HG03175 (cell line): ENCODE measurements around the gene SLF1.
A peak's percentile ranks its signal among the peaks of the same experiment; 100 is the strongest.

Experiments used
- ATAC-seq: cut with Tn5 transposase; IDR thresholded peaks from one replicate; pipeline ENCODE4 v1.9.1; 2021; ENCODE audit warnings: mild to moderate bottlenecking, moderate library complexity; ENCODE audit not compliant: unreplicated experiment

SLF1 gene

DNA sequence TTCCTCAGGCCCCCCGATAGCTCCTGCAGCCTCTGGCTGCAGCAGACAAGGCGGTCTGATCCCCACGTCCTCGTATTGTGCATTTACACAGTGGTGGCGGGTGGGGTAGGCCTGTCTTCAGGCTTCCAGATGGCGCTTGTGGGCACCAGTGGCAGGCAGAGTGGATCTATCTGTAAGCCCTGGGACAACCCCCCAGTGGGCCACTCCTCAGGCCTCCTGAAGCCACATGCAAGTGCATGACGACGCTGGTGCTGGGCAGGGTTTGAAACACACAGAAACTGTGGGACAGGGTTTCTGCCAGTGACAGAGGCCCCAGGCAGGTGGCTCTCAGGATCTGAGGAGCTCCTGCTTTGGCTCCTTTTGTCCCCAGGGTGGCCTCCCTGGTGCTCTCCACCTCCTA lies 42.0 kb downstream of the SLF1 start:
- ATAC-seq = no peak

DNA sequence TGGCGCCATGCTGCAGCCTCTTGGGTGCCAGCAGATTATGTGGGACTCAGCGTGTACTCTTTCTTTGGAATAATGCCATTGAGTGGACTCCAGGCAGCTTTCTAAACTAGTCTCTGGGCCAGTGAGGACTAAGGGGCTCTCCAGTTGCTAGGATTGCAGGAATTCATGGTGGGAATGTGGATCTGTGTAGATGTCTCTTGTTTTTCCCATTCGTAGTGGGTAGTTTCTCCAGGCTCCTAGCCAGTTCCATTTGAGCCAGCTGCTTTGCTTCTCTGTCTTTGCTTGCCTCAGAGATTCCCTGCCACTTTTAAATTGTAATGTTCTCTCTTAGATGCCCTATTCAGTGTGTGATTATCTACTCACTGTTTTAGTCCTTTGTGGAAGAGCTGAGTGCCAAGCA lies 42.6 kb downstream of the SLF1 start:
- no peak for ATAC-seq

DNA sequence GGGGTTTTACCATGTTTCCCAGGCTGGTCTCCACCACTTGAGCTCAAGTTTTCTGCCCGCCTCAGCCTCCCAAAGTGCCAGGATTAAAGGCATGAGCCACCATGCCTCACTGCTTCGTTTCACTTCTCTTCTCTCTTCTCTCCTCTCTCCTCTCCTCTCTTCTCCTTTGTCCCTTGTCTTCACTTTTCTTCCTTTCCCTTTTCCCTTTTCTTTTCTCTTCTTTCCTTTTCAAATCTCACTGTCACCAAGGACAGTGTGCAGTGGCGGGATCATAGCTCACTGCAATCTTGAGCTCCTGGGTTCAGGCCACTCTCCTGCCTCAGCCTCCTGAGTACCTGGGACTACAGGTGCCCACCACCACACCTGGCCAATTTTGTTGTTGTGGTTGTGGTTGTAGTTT lies 49.5 kb downstream of the SLF1 start:
- no peak for ATAC-seq

DNA sequence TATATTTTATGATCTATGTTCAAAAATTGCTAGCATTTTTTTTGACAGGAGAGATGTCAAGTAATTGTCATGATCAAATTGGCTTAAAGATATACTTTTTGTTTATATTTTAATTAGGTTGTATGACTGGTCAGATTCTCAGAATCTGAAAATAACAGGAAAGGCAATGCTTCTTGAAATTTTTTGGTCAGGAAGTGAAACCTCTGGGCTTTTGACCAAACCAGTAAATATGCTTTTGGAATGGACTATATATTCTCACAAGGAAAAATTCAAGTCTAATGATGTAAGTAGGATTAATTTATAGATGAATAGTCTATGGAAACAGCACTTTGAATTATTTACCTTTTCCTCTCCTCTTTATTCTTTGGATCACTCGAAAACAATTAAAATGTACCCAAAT lies 52.3 kb downstream of the SLF1 start:
- no peak for ATAC-seq

DNA sequence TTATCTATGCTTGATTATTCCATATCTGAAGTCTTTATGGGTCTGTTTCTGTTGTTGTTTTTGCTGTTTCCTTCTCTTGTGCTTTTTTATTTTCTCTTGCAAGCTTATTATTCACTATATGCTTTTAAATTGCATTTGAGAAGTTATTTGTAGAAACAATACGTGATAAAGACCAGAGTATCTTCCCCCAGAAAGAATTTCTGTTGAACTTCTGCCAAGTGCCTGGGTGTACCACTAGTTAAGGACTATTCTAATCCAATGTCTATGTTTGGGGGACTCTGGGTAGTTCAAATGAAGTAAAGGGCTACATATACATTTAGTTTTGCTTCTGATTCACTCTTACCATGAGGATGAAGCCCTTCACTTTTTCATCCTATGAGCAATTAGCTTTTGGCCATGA lies 54.3 kb downstream of the SLF1 start:
- no peak for ATAC-seq

DNA sequence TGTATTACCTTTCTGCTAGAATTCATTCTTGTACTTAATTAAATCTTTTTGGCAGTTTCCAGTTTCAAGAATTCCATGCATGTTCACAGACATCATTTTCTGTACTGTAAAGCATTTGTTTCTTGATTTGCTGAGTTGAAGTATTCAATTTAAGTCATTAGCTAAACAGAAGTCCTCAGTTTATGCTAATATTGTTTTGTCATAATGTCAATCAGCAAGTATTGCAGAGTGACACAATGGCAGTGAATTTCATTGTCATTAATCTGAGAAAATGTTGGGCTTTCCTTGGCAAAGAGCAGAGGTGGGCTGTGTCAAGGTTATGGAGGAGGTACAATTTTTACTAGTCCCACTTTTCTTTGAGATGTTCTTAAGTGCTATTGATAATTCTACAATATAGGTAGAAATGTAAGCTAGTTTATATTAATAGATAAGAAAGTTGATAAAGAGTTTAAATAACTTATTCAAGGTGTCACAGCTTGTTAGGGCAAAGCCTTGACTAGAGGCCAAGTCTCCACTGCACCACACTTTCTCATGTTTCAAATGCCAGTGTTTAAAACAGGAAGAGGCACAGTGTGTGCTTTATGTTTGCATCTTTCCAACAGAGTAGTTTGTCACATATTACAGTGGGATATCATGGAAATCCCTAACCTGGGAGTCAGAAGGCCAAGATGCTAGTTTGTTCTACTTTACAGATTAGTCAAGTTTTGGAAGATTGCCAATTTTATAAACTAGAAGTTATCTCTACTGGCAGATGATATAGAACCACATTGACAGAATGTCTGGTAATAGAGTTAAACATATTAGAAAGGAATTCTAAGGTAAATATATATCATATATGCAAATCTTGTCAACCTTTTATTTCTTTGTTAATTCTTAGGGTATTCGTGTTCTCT lies 56.3 kb downstream of the SLF1 start:
- ATAC-seq = no peak

DNA sequence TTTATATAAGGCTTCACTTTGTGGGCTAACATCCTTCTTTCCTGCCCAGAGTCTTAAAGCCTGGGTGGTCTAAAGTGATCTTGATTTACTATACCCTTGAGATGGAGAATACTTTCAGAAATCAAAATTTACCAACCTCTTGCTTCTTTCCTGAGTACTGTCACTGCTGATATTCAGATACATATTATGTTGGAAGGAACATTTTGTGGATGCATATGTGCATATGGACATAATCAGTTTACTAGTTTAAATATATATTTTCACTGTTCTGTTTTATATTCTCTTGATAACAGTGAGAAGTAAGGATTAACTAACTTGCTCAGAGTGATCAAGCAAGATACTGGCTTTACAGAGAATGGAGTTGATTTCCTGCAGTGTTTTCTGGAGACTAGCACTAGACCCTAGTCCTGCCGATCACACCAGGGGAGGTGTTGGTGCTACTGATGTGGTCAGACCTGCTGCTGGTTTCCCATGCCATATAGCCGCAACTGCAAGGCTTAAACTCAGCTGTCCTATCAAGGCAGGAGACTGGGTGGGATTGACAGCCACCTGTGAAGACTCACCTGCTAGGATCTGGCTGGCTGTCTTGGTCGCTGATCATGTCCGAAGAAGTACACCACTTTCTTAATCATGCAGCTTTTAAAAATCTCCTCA lies 57.6 kb downstream of the SLF1 start:
- no peak for ATAC-seq

DNA sequence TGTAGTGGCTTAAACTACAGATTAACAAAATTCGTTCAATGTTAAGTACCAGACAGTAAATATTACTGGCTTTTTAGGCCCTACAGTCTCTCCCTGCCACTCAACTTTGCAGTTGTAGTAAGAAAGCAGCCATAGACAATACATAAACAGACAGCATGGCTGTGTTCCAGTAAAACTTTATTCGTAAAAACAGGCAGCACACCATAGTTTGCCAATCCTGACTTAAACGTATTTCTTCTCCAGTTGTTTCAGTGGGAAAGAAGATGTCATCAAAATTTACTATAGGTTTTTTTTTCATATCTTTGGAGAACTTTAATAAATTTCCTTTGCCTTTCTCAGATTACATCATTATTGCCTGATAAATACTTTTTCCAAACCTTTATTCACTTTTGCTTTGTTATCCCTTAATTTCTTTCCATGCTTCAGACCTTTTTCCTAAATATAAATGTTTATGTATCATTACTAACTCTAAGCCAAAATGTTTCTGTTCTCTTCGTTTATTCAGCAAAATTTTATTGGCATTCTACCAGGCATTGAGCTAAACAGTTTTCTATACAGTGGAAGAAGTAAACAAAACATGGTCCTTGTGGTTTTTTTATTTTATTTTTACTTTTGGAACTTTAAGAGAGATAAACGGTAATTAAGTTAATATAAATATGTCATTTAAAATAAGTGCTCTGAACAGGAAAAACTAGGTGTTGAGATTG lies 64.5 kb downstream of the SLF1 start:
- ATAC-seq = no peak

DNA sequence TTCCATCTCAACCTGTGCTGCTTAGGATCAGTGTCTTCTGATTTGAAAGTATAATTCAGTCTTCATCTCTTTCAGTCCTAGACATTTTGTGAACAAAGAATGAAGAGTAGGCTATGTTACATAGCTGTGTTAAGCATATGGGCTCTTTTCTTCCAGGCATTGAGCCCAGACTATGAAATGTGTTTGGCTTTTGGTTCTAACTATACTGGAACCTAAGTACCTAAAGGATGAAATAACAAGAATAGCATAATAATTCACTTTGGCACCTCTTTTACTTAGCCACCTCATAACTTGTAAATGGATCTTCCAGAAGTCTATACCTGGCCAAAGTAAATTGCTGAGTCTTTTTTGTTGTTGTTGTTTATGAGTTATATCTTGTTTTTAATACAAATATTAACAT lies 71.4 kb downstream of the SLF1 start:
- ATAC-seq = no peak

DNA sequence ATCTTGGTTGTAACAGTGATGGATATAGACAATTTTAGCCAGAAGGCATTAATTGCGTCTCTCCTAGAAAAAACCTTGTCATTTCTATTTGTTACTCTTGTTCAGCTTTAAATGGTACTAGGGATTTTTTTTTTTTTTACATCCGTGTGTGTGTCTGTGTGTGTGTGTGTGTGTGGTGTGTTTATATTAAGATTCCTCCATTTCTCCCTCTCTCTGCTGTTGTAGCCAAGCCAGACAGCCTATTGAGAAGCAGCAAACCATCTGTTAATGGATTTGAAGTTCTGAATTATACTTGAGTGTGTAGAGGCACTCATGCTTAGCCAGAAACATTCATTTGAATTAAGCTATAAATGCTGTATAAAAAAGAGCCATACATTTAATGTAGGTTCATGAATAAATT lies 72.3 kb downstream of the SLF1 start:
- ATAC-seq = no peak

DNA sequence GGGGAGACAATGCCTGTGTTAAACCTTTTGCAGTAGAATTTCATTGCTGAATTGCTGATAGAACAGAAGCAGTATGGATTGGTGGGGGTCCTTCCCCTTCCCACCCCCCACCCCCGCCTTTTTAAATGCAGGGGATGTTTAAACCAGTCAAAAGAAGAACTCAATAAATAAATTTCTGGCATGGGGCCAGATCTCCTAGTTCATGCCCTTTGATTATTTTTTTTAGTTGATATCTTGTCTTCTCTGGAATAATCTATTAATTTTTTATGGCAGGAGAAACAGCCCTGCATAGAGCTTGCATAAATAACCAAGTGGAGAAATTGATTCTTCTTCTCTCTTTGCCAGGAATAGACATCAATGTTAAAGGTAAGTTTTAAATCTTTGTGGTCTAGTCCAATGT lies 72.8 kb downstream of the SLF1 start:
- ATAC-seq = no peak

DNA sequence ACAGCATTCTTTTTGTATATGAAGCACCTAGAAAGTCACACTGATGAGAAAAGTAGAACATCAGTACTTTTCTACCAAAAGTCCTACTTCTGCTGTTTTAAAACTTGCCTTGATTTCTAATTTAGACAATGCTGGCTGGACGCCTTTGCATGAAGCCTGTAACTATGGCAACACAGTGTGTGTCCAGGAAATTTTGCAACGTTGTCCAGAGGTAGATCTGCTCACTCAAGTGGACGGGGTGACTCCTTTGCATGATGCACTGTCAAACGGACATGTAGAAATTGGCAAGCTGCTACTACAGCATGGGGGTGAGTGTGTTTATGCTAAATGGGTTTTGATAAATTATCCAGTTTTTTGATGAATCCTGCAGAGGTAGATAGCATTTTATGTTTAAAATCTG lies 73.5 kb downstream of the SLF1 start:
- ATAC-seq = no peak

DNA sequence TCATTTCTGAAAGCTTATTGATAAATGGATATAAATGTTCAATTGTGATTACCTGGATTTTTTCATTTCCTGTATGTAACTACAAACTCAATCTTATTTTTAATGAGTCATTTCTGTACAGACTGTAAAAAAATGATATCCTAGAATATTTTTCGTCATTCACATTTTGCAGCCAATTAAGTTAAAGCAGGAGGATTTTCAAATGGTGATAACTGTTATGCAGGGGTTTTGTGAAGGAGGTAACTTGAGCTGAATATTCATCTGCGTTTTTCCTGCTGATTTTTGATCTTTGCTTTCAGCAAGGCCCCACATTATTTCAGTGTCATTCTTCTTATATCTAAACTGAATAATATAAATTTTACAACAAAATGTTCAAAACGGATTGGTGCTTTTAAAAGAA lies 74.1 kb downstream of the SLF1 start:
- ATAC-seq = no peak

DNA sequence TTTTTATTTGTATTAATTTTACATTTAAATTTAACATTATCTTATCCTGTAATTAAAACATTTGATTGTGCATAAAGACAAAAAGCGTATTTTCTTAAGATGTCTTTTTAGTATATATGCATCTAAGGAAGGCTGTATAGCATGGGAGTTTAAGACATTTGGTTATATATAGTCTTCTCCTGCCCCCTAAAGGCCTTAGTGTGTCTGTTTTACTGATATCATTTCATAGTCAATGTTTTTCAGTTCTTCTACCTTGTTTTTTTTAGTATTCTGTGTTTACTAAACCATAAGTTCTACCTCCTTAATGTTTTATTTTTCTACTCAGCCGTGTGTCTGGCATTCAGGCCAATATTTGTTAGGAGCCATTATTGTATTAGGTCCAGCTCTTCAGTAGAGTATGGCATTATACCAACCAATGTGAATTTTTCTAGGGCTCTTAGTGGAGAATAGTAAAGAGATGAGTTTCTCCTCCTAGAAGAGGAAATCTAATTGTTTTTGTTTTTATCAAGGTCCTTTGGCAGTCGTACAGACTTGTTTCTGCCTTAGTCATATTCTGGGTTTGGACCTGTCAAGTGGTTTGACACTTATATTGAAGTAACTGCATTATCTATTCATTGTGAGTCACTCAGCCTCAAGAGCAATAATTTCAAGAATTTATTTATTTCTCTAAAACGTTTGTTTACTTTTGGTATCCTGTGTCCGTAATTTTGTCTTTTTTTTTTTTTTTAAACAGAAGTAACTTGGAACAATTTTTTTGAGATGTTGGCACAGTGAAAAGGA lies 74.8 kb downstream of the SLF1 start:
- ATAC-seq = peak; percentile 74

DNA sequence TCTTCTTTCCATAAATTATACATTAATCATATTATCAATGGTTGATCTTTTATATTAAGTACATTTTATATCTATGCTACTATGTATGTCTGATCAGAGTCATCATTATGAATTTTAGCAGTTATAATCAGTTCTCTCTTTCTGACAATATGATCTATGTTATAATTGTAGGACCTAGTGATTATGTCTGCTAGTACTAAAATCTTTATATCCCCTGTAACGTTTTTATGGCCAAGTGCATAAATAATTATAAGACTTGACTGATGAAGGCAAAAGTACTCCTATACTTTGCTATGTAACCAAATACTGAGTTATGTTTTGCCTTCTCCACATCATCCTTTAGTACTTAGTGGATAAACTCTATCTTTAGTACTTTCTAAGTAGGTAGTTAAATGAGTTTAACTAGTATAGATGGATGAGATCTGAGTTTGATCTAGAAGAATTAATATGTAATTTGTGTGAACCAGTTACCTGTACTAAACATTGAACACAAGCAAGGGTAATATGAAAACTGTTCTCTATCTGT lies 75.4 kb downstream of the SLF1 start:
- no peak for ATAC-seq

DNA sequence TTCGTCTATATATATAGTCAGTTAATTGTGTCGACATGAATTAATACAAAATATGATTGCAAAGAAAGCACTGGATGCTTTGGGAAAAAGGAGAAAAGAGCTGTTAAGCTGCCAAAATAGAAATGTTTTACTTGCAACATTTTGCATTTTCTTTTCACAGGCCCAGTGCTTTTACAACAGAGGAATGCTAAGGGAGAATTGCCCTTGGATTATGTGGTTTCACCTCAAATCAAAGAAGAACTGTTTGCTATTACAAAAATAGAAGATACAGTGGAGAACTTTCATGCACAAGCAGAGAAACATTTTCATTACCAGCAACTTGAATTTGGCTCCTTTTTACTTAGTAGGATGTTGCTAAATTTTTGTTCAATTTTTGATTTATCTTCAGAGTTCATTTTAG lies 76.2 kb downstream of the SLF1 start:
- ATAC-seq = no peak

DNA sequence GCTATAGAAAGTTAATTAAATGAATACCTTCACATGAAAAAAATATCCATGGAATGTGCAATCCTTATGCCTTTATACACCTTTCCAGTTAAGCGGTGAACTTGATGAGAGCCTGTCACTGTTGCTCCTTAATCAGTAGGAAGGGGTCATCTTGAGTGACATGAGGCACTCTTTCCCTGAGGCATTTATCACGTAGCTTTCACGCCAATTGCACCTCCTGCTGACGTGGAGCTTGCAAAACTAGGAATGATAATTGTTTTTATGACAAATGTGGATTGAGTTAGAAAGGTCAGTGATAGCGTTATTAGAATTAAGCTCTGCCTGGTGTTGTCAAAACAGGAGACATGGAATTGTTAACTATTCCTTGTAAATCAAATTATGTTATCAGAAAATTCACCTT lies 79.7 kb downstream of the SLF1 start:
- ATAC-seq = no peak

DNA sequence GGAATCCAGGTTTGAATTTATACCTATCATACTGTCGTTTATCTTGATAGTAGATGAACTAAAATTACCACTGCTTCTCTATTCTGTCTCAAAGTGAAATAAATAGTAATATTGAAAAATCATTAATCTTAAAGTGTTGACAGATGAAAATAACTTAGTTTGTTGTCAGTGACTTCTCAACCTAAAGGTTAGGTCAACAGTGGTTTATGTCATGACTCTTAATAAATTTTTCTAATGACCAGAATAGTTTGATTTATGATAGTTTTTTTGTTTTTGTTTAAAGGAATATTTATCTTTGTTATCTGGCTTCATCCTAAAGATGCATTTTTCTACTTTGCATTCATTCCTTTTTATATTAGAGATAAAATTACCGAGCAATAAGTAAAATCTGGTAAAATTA lies 81.1 kb downstream of the SLF1 start:
- ATAC-seq = no peak

DNA sequence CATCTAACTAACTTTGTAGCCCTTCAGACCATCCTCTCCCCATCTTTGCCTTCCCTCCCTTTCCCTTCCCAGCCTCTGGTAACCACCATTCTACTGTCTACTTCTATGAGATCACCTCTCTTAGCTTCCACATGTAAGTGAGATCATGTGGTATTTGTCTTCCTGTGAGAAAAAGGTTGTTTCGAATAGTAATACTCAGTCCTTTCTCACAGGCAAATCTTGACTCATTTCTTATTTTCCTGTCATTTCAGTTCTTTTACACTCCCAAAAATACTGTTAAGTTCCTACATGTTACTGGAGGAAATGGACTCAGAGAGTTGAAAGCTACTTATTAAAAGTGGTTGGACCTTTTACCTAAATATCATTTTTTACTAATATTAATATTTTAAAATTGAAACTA lies 82.1 kb downstream of the SLF1 start:
- peak; percentile 84 for ATAC-seq

DNA sequence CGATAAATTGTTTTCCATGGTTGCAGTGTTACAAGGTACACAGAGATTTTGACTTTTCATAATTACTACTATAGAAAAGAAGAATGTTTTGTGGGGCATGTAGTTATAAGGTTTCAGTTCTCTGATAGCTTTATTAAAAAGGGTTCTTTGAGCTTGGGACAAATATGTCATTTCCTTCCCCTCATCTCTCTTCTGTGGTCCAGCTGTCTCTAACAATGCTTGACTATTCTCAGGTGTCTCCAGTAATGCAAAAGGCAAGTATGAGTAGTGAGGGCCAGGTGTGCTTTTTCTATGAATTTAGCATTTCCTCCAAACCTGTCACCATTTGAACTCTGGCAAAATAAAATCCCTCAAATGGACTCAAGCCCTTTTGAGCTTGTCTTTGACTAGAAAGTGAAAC lies 84.3 kb downstream of the SLF1 start:
- peak; percentile 75 for ATAC-seq

DNA sequence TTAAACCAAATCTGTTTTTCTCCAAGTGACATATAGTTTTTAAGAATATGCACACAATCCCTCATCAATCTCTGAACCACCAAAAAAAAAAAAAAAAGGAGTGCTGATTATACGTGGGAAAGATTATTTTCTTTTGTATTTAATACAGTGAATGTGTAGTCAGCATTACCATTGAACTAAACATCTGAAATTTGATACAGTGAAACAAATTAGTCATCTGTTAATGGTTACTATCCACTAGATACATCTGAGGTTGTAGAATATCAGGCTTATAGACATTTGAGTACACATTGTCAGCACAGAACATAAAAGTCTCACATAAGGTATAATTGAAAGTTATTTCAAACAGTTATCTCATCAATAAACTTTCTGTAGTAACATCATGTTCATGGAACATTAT lies 87.0 kb downstream of the SLF1 start:
- ATAC-seq = no peak
